ENCODE results near the gene GPD1. TPM values are rescaled to one million over a fixed set of nuclear protein-coding genes. Genes with fewer than 3 reads are reported as not detected.

The GPD1 gene
- total and polyA plus RNA-seq, 5 donors from 2014 or later: 0.06 TPM; not detected in 4

- Mint-ChIP-seq H3K9me3 (no peaks in the 10 kb centered on the region), H3K4me1 (peaks cover 0 to 45% (median 26%) of the 10 kb centered on the region in 4 donors), H3K27me3 (peaks cover 36% of the 10 kb centered on the region), H3K4me3 (peak overlapping the region in 3 of 4 donors; percentile 61 to 82 (median 67)), H3K27ac (peak overlapping the region; percentile 21 to 90 (median 77)), H3K36me3 (no peaks in the 10 kb centered on the region)
- no peaks in the 10 kb centered on the region for H3K9me3 ChIP-seq (ENCODE audit: control insufficient read depth in 2 of 2, low read length in 2 of 2)
- no peak overlapping the region for H3K4me3 ChIP-seq (ENCODE audit: low read depth, low read length)
- peak; percentile 69 to 72 for ATAC-seq (ENCODE audit: low read depth in 2 of 2)
- no peak overlapping the region for H3K27ac ChIP-seq (ENCODE audit: insufficient read depth, low read length, poor library complexity, severe bottlenecking)
- H3K4me1 ChIP-seq (ENCODE audit: control insufficient read depth, insufficient read depth, low read length, poor library complexity, severe bottlenecking): peaks cover 31% of the 10 kb centered on the region
- no peaks in the 10 kb centered on the region for H3K36me3 ChIP-seq (ENCODE audit: control insufficient read depth, insufficient read depth, low read length)
- peaks cover 8% of the 10 kb centered on the region for H3K27me3 ChIP-seq (ENCODE audit: control insufficient read depth, insufficient read depth, low read length)
- DNase-seq: peak; percentile 19 to 80 (median 20)
Observed at GRCh38 chr12:50059440-50060119, 44.2 kb upstream of the GPD1 start.

GRCh38 chr12:50060120-50060468, 43.7 kb upstream of the GPD1 start:
- H3K27ac Mint-ChIP-seq: peak overlapping the region in 2 of 3 donors; percentile 77 to 90
- peaks cover 36% of the 10 kb centered on the region for H3K27me3 Mint-ChIP-seq
- H3K4me1 Mint-ChIP-seq: peaks cover 0 to 45% (median 26%) of the 10 kb centered on the region in 4 donors

GRCh38 chr12:50061171-50061570, 42.6 kb upstream of the GPD1 start:
- Histone ChIP-seq H3K27me3 (ENCODE audit: control insufficient read depth, insufficient read depth, low read length) (peaks cover 8% of the 10 kb centered on the region), H3K4me3 (ENCODE audit: low read depth, low read length) (no peak overlapping the region), H3K4me1 (ENCODE audit: control insufficient read depth, insufficient read depth, low read length, poor library complexity, severe bottlenecking) (peaks cover 23% of the 10 kb centered on the region), H3K27ac (ENCODE audit: insufficient read depth, low read length, poor library complexity, severe bottlenecking) (no peak overlapping the region), H3K36me3 (ENCODE audit: control insufficient read depth, insufficient read depth, low read length) (no peaks in the 10 kb centered on the region), H3K9me3 (ENCODE audit: control insufficient read depth in 2 of 2, low read length in 2 of 2) (no peaks in the 10 kb centered on the region)
- Mint-ChIP-seq H3K9me3 (no peaks in the 10 kb centered on the region), H3K27me3 (peaks cover 30% of the 10 kb centered on the region), H3K36me3 (no peaks in the 10 kb centered on the region), H3K4me1 (peaks cover 0 to 38% (median 20%) of the 10 kb centered on the region in 4 donors), H3K4me3 (peak overlapping the region in 1 of 4 donors; percentile 14), H3K27ac (peak overlapping the region in 1 of 3 donors; percentile 19)
- DNase-seq (no peak), ATAC-seq (ENCODE audit: low read depth in 2 of 2) (no peak)

More at GRCh38 chr12:50060120-50060468, 43.7 kb upstream of the GPD1 start:
- Mint-ChIP-seq H3K9me3 (no peaks in the 10 kb centered on the region), H3K36me3 (no peaks in the 10 kb centered on the region), H3K4me3 (peak overlapping the region in 3 of 4 donors; percentile 61 to 82 (median 67))
- Histone ChIP-seq H3K27me3 (ENCODE audit: control insufficient read depth, insufficient read depth, low read length) (peaks cover 8% of the 10 kb centered on the region), H3K27ac (ENCODE audit: insufficient read depth, low read length, poor library complexity, severe bottlenecking) (no peak overlapping the region), H3K9me3 (ENCODE audit: control insufficient read depth in 2 of 2, low read length in 2 of 2) (no peaks in the 10 kb centered on the region), H3K4me1 (ENCODE audit: control insufficient read depth, insufficient read depth, low read length, poor library complexity, severe bottlenecking) (peaks cover 31% of the 10 kb centered on the region), H3K4me3 (ENCODE audit: low read depth, low read length) (no peak overlapping the region), H3K36me3 (ENCODE audit: control insufficient read depth, insufficient read depth, low read length) (no peaks in the 10 kb centered on the region)
- no peak for DNase-seq
- no peak for ATAC-seq (ENCODE audit: low read depth in 2 of 2)

- Mint-ChIP-seq H3K27me3 (peaks cover 21% of the 10 kb centered on the region), H3K27ac (no peak overlapping the region), H3K4me3 (no peak overlapping the region), H3K4me1 (peaks cover 0 to 28% (median 11%) of the 10 kb centered on the region in 4 donors), H3K9me3 (no peaks in the 10 kb centered on the region), H3K36me3 (no peaks in the 10 kb centered on the region)
- peaks cover 14% of the 10 kb centered on the region for H3K4me1 ChIP-seq (ENCODE audit: control insufficient read depth, insufficient read depth, low read length, poor library complexity, severe bottlenecking)
- H3K4me3 ChIP-seq (ENCODE audit: low read depth, low read length): no peak overlapping the region
- H3K27ac ChIP-seq (ENCODE audit: insufficient read depth, low read length, poor library complexity, severe bottlenecking): no peak overlapping the region
- ATAC-seq (ENCODE audit: low read depth in 2 of 2) (no peak), DNase-seq (no peak)
- no peaks in the 10 kb centered on the region for H3K36me3 ChIP-seq (ENCODE audit: control insufficient read depth, insufficient read depth, low read length)
- peaks cover 3% of the 10 kb centered on the region for H3K27me3 ChIP-seq (ENCODE audit: control insufficient read depth, insufficient read depth, low read length)
- no peaks in the 10 kb centered on the region for H3K9me3 ChIP-seq (ENCODE audit: control insufficient read depth in 2 of 2, low read length in 2 of 2)
Observed at GRCh38 chr12:50061946-50062686, 41.7 kb upstream of the GPD1 start.

GRCh38 chr12:50062728-50063460, 40.9 kb upstream of the GPD1 start:
- peaks cover 0 to 27% (median 9%) of the 10 kb centered on the region in 4 donors for H3K4me1 Mint-ChIP-seq
- H3K27me3 ChIP-seq (ENCODE audit: control insufficient read depth, insufficient read depth, low read length): peaks cover 3% of the 10 kb centered on the region
- H3K9me3 Mint-ChIP-seq: no peaks in the 10 kb centered on the region
- peaks cover 11% of the 10 kb centered on the region for H3K4me1 ChIP-seq (ENCODE audit: control insufficient read depth, insufficient read depth, low read length, poor library complexity, severe bottlenecking)
- ATAC-seq (ENCODE audit: low read depth in 2 of 2) (no peak), DNase-seq (no peak)
- no peak overlapping the region for H3K27ac Mint-ChIP-seq
- no peak overlapping the region for H3K27ac ChIP-seq (ENCODE audit: insufficient read depth, low read length, poor library complexity, severe bottlenecking)
- H3K36me3 Mint-ChIP-seq: no peaks in the 10 kb centered on the region
- H3K9me3 ChIP-seq (ENCODE audit: control insufficient read depth in 2 of 2, low read length in 2 of 2): no peaks in the 10 kb centered on the region
- peaks cover 21% of the 10 kb centered on the region for H3K27me3 Mint-ChIP-seq
- no peak overlapping the region for H3K4me3 ChIP-seq (ENCODE audit: low read depth, low read length)
- no peak overlapping the region for H3K4me3 Mint-ChIP-seq
- no peaks in the 10 kb centered on the region for H3K36me3 ChIP-seq (ENCODE audit: control insufficient read depth, insufficient read depth, low read length)

GRCh38 chr12:50065726-50066310, 38.0 kb upstream of the GPD1 start:
- H3K9me3 Mint-ChIP-seq: no peaks in the 10 kb centered on the region
- Histone ChIP-seq H3K27me3 (ENCODE audit: control insufficient read depth, insufficient read depth, low read length) (peaks cover 3% of the 10 kb centered on the region), H3K9me3 (ENCODE audit: control insufficient read depth in 2 of 2, low read length in 2 of 2) (no peaks in the 10 kb centered on the region), H3K4me3 (ENCODE audit: low read depth, low read length) (no peak overlapping the region), H3K36me3 (ENCODE audit: control insufficient read depth, insufficient read depth, low read length) (no peaks in the 10 kb centered on the region), H3K27ac (ENCODE audit: insufficient read depth, low read length, poor library complexity, severe bottlenecking) (no peak overlapping the region), H3K4me1 (ENCODE audit: control insufficient read depth, insufficient read depth, low read length, poor library complexity, severe bottlenecking) (peaks cover 6% of the 10 kb centered on the region)
- H3K4me1 Mint-ChIP-seq: peaks cover 0 to 10% (median 6%) of the 10 kb centered on the region in 4 donors
- no peaks in the 10 kb centered on the region for H3K36me3 Mint-ChIP-seq
- peaks cover 20% of the 10 kb centered on the region for H3K27me3 Mint-ChIP-seq
- no peak for DNase-seq
- H3K27ac Mint-ChIP-seq: no peak overlapping the region
- no peak overlapping the region for H3K4me3 Mint-ChIP-seq
- no peak for ATAC-seq (ENCODE audit: low read depth in 2 of 2)

GRCh38 chr12:50066402-50066801, 37.4 kb upstream of the GPD1 start:
- H3K4me3 ChIP-seq (ENCODE audit: low read depth, low read length): no peak overlapping the region
- no peaks in the 10 kb centered on the region for H3K27me3 ChIP-seq (ENCODE audit: control insufficient read depth, insufficient read depth, low read length)
- Mint-ChIP-seq H3K36me3 (no peaks in the 10 kb centered on the region), H3K27ac (no peak overlapping the region), H3K27me3 (peaks cover 15% of the 10 kb centered on the region), H3K9me3 (no peaks in the 10 kb centered on the region), H3K4me1 (peaks cover 0 to 11% (median 4%) of the 10 kb centered on the region in 4 donors), H3K4me3 (no peak overlapping the region)
- H3K36me3 ChIP-seq (ENCODE audit: control insufficient read depth, insufficient read depth, low read length): no peaks in the 10 kb centered on the region
- H3K9me3 ChIP-seq (ENCODE audit: control insufficient read depth in 2 of 2, low read length in 2 of 2): no peaks in the 10 kb centered on the region
- no peak overlapping the region for H3K27ac ChIP-seq (ENCODE audit: insufficient read depth, low read length, poor library complexity, severe bottlenecking)
- H3K4me1 ChIP-seq (ENCODE audit: control insufficient read depth, insufficient read depth, low read length, poor library complexity, severe bottlenecking): peaks cover 6% of the 10 kb centered on the region
- no peak for DNase-seq
- no peak for ATAC-seq (ENCODE audit: low read depth in 2 of 2)

Data from CD4-positive, CD25-positive, alpha-beta regulatory T cell (primary cell).